Natural killer cell (primary cell): ENCODE measurements around the gene LRPPRC. TPM values are rescaled to one million over a fixed set of nuclear protein-coding genes. Genes with fewer than 3 reads are reported as not detected.

ENCODE experiments used
- ATAC-seq, 3 donors: fragments of 150-1000 bp in 2 of 3; fragments of 200-7000 bp in 1 of 3; cut with Tn5 transposase; 1 replicate in 1 of 3; 2 replicates in 2 of 3; pipeline ENCODE4 v1.10.0; 2021; ENCODE audit warnings: mild to moderate bottlenecking in 2 of 3, moderate library complexity in 2 of 3
- DNase-seq, 2 donors: peaks; one replicate each; pipeline versions ENCODE4 v3.0.0 to v3.0.0-alpha.2; 2013 to 2021; ENCODE audit warnings: mixed read lengths in 1 of 2
- H3K27ac ChIP-seq: one replicate; pipeline ENCODE4 v1.5.1; 2013; ENCODE audit warnings: mild to moderate bottlenecking, low read length
- H3K27me3 ChIP-seq: one replicate; pipeline ENCODE4 v1.6.1; 2013; ENCODE audit warnings: low read length; ENCODE audit not compliant: control insufficient read depth, insufficient read depth
- H3K36me3 ChIP-seq: one replicate; pipeline ENCODE4 v1.6.1; 2013; ENCODE audit warnings: low read length; ENCODE audit not compliant: control insufficient read depth, insufficient read depth
- H3K4me1 ChIP-seq: one replicate; pipeline ENCODE4 v1.6.1; 2013; ENCODE audit warnings: low read length; ENCODE audit not compliant: control insufficient read depth, insufficient read depth
- H3K4me3 ChIP-seq: one replicate; pipeline ENCODE4 v1.5.1; 2013; ENCODE audit warnings: low read length
- H3K9me3 ChIP-seq: one replicate; pipeline ENCODE4 v1.6.1; 2013; ENCODE audit warnings: low read length; ENCODE audit not compliant: control insufficient read depth, insufficient read depth
- H3K27ac Mint-ChIP-seq, 2 donors: one replicate each; pipeline ENCODE4 v1.8.0; 2022; ENCODE audit warnings: mild to moderate bottlenecking in 2 of 2, mixed read lengths in 2 of 2, moderate library complexity in 1 of 2
- H3K27me3 Mint-ChIP-seq, 2 donors: one replicate each; pipeline ENCODE4 v1.8.0; 2022; ENCODE audit warnings: low read depth in 2 of 2, mixed read lengths in 2 of 2
- H3K36me3 Mint-ChIP-seq: one replicate; pipeline ENCODE4 v1.8.0; 2022; ENCODE audit warnings: mixed read lengths
- H3K4me1 Mint-ChIP-seq, 2 donors: one replicate each; pipeline ENCODE4 v1.8.0; 2022; ENCODE audit warnings: mixed read lengths in 2 of 2
- H3K4me3 Mint-ChIP-seq: one replicate; pipeline ENCODE4 v1.8.0; 2022; ENCODE audit warnings: mild to moderate bottlenecking, moderate library complexity, mixed read lengths
- H3K9me3 Mint-ChIP-seq, 2 donors: one replicate each; pipeline ENCODE4 v1.8.0; 2022; ENCODE audit warnings: mixed read lengths in 2 of 2
- WGBS: methylation state at CpG from one replicate; pipeline ENCODE4 v1.1.7; 2013; ENCODE audit warnings: missing lambda C conversion rate; ENCODE audit not compliant: insufficient coverage; 5-methylcytosine and 5-hydroxymethylcytosine counted together
- intact Hi-C: fragments of 100-400 bp; cut with micrococcal nuclease; formaldehyde crosslinking; loops from one replicate; pipeline ENCODE4 v1.14.2; 2022
- total RNA-seq, 4 donors: library from RNA; stranded (reverse); fragments of 120-200 nt in 1 of 4; gene quantifications; one replicate each; pipeline versions ENCODE4 v1.2.3 to v1.2.4, GENCODE V29; 2013 to 2022
- TF ChIP-seq, protein P1 (sequence below): fragments of 200-600 bp; IDR thresholded peaks from one replicate; pipeline ENCODE4 v1.8.0; 2022; ENCODE audit warnings: antibody characterized with exemption

The LRPPRC gene
- total RNA-seq, 3 donors from 2014 or later (not counting 1 experiment from before 2014, with no cell fraction given): 43.5 to 53.8 (median 48.4) TPM

- Histone ChIP-seq H3K9me3 (no peaks in the 10 kb centered on the region), H3K27me3 (no peaks in the 10 kb centered on the region), H3K4me1 (no peaks in the 10 kb centered on the region), H3K36me3 (peaks cover 11% of the 10 kb centered on the region), H3K4me3 (no peak overlapping the region), H3K27ac (no peak overlapping the region)
- DNase-seq: no peak
- TF ChIP-seq, protein P1, sequence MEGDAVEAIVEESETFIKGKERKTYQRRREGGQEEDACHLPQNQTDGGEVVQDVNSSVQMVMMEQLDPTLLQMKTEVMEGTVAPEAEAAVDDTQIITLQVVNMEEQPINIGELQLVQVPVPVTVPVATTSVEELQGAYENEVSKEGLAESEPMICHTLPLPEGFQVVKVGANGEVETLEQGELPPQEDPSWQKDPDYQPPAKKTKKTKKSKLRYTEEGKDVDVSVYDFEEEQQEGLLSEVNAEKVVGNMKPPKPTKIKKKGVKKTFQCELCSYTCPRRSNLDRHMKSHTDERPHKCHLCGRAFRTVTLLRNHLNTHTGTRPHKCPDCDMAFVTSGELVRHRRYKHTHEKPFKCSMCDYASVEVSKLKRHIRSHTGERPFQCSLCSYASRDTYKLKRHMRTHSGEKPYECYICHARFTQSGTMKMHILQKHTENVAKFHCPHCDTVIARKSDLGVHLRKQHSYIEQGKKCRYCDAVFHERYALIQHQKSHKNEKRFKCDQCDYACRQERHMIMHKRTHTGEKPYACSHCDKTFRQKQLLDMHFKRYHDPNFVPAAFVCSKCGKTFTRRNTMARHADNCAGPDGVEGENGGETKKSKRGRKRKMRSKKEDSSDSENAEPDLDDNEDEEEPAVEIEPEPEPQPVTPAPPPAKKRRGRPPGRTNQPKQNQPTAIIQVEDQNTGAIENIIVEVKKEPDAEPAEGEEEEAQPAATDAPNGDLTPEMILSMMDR: no peak
- Mint-ChIP-seq H3K27me3 (no peaks in the 10 kb centered on the region), H3K27ac (no peak overlapping the region), H3K9me3 (no peaks in the 10 kb centered on the region), H3K4me3 (no peak overlapping the region), H3K36me3 (no peaks in the 10 kb centered on the region), H3K4me1 (peaks cover 22 to 24% of the 10 kb centered on the region in 2 donors)
- intact Hi-C loops: no loop called here
- WGBS: 89% methylated on average over 5 of the region's 6 CpGs
- no peak for ATAC-seq
Measured at GRCh38 chr2:43986600-43986999, 9.2 kb downstream of the LRPPRC start.

DNA sequence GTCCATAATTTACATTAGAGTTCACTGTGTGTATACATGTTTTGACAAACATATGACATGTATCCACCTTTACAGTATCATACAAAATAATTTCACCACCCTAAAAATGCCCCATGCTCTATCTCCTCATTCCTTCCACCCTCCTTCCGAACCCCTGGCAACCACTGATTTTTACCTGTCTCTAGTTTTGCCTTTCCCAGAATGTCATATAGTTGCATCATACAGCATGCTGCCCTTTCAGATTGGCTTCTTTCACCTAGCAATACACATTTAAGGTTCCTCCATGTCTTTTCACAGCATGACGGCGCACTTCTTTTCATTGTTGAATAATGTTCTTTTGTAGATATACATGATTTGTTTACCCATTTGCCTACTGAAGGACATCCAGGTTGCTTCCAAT lies 10.4 kb downstream of the LRPPRC start:
- H3K27me3 ChIP-seq: no peaks in the 10 kb centered on the region
- TF ChIP-seq, protein P1: no peak
- peaks cover 8% of the 10 kb centered on the region for H3K36me3 Mint-ChIP-seq
- no peaks in the 10 kb centered on the region for H3K27me3 Mint-ChIP-seq
- intact Hi-C loops: no loop called here
- H3K4me3 ChIP-seq: no peak overlapping the region
- H3K9me3 ChIP-seq: no peaks in the 10 kb centered on the region
- no peaks in the 10 kb centered on the region for H3K4me1 ChIP-seq
- 100% methylated on average over 3 of the region's 3 CpGs for WGBS
- no peak overlapping the region for H3K27ac ChIP-seq
- peaks cover 14% of the 10 kb centered on the region for H3K36me3 ChIP-seq
- DNase-seq (no peak), ATAC-seq (no peak)
- no peaks in the 10 kb centered on the region for H3K9me3 Mint-ChIP-seq
- H3K4me1 Mint-ChIP-seq: peaks cover 15 to 22% of the 10 kb centered on the region in 2 donors
- H3K4me3 Mint-ChIP-seq: no peak overlapping the region
- no peak overlapping the region for H3K27ac Mint-ChIP-seq

DNA sequence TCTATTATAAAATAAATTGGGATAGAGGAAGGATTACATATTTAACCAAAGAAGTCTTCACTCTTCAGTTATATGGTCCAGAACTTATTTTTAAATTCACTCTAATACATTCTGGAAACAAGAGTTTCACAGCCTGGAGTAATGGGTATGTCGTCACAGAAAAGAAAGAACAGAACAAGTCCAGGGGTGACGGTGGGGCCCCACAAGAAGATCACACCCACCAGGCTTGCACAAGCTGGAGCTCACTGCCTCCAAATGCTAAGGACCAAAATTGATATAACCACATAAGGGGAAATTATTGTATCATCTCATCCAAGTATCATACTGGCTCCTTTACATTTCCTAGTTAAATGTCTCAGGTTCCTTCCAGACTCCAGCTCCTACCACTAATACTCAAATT lies 11.3 kb downstream of the LRPPRC start:
- Histone ChIP-seq H3K27ac (no peak overlapping the region), H3K4me3 (no peak overlapping the region), H3K27me3 (no peaks in the 10 kb centered on the region), H3K4me1 (no peaks in the 10 kb centered on the region), H3K9me3 (no peaks in the 10 kb centered on the region), H3K36me3 (peaks cover 20% of the 10 kb centered on the region)
- DNase-seq (no peak), ATAC-seq (no peak)
- WGBS: 90% methylated on average over 2 of the region's 2 CpGs
- H3K4me1 Mint-ChIP-seq: peaks cover 10 to 17% of the 10 kb centered on the region in 2 donors
- peaks cover 9% of the 10 kb centered on the region for H3K36me3 Mint-ChIP-seq
- TF ChIP-seq, protein P1: no peak
- H3K27ac Mint-ChIP-seq: no peak overlapping the region
- H3K27me3 Mint-ChIP-seq: no peaks in the 10 kb centered on the region
- H3K9me3 Mint-ChIP-seq: no peaks in the 10 kb centered on the region
- intact Hi-C loops: no loop called here
- no peak overlapping the region for H3K4me3 Mint-ChIP-seq

GRCh38 chr2:43980902-43981301 lies 14.9 kb downstream of the LRPPRC start:
- Histone ChIP-seq H3K27ac (no peak overlapping the region), H3K27me3 (no peaks in the 10 kb centered on the region), H3K4me1 (no peaks in the 10 kb centered on the region), H3K9me3 (no peaks in the 10 kb centered on the region), H3K36me3 (peaks cover 43% of the 10 kb centered on the region), H3K4me3 (no peak overlapping the region)
- ATAC-seq (no peak), DNase-seq (no peak)
- peaks cover 0 to 11% of the 10 kb centered on the region in 2 donors for H3K4me1 Mint-ChIP-seq
- TF ChIP-seq, protein P1: no peak
- no peaks in the 10 kb centered on the region for H3K9me3 Mint-ChIP-seq
- H3K4me3 Mint-ChIP-seq: no peak overlapping the region
- peaks cover 9% of the 10 kb centered on the region for H3K36me3 Mint-ChIP-seq
- WGBS: 69% methylated on average over 2 of the region's 2 CpGs
- no peaks in the 10 kb centered on the region for H3K27me3 Mint-ChIP-seq
- intact Hi-C loops: no loop called here
- no peak overlapping the region for H3K27ac Mint-ChIP-seq
